Colon (tissue), 2 donors: ENCODE data around the gene ETV4.
"Not testable (repeated sequence)": the region's sequence is repeated elsewhere in the genome, so short reads cannot be mapped to it uniquely, and the experiment has no call there.

ENCODE experiments used
- FAIRE-seq: peaks from 2 replicates; lab custom pipeline; 2012; peaks lifted over from hg19 to GRCh38; lab: Jason Lieb, UNC
- donor health status: control.
- donor health status: control.

The ETV4 gene

DNA sequence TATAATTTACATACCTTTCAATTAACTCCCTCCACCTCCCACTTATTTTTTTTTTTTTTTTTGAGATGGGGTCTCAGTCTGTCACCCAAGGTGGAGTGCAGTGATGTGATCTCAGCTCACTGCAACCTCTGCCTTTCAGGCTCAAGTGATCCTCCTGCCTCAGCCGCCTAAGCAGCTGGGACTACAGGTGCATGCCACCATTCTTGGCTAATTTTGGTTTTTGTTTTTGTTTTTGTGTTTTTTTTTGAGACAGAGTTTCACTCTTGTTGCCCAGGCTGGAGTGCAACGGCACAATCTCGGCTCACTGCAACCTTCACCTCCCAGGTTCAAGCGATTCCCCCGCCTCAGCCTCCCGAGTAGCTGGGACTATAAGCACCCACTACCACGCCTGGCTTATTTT, 36.7 kb downstream of the ETV4 start:
- not testable (repeated sequence) for FAIRE-seq

DNA sequence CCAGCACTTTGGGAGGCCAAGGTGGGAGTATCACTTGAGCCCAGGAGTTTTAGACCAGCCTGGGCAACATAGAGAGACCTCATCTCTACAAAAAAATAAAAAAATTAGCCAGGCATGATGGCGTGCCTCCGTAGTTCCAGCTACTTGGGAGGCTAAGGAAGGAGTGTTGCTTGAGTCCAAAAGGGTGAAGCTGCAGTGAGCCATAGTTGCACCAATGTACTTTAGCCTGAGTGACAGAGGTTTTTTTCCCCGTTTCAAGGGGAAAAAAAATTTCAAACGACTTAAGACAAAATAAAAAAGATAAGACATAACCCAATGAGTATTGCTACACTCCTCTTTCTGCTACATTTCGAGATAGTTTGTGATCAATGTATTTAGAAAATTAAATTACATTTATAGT, 55.5 kb downstream of the ETV4 start:
- no peak for FAIRE-seq

GRCh38 chr17:43483674-43484551, 62.2 kb downstream of the ETV4 start, which contains the start of gene DHX8:
Gene DHX8, plus strand, starts transcription at chr17:43483975. Its CDS starts 63 bp downstream, at chr17:43484038.
- peak; percentile 90 for FAIRE-seq

DNA sequence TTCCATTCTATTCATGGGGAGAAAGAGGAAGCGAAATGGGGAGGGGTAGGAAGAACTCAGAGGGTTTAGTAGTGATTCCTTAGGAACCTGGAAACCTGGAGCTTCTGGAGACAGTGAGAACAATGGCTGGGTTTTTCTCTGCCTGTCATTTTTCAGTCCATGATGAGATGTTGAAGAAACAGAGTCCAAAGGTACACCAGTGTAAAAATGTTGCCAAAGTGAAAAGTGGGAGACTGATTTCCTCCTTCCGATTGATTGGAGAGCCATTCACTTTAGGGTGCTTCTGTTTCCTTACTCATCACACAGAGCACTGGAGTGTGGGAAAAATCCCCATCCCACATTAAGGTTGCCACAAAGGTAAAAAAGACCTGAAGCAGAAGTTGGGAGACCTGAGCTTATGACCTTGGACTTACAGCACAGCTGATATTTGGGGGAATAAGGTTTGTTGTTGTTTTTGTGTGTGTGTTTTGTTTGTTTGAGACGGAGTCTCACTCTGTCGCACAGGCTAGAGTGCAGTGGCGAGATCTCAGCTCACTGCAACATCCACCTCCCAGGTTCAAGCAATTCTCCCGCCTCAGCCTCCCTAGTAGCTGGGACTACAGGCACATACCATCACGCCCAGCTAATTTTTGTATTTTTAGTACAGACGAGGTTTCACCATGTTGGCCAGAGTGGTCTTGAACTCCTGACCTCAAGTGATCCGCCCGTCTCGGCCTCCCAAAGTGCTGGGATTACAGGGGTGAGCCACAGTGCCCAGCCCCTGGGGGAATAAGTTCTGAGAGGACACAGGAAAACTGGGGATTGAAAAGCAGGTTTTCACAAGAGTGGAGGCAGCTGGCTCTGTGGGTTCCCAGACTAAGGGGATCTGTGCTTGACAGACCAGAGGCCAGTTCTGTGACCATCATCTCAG, 63.8 kb downstream of the ETV4 start:
- no peak for FAIRE-seq

- no peak for FAIRE-seq
These were observed 66.2 kb downstream of the ETV4 start for GRCh38 chr17:43479948-43480347.
